HG03045 (cell line): ENCODE results near the gene KRT27.

Source experiments
- ATAC-seq: cut with Tn5 transposase; IDR thresholded peaks from one replicate; pipeline ENCODE4 v1.9.1; 2021; ENCODE audit warnings: mild to moderate bottlenecking, moderate library complexity; ENCODE audit not compliant: unreplicated experiment

Gene KRT27

GRCh38 chr17:40810494-40810893, 28.1 kb upstream of the KRT27 start:
- no peak for ATAC-seq

- no peak for ATAC-seq
These were observed 27.5 kb upstream of the KRT27 start for GRCh38 chr17:40809721-40810421.

GRCh38 chr17:40806131-40806530, 23.8 kb upstream of the KRT27 start:
- no peak for ATAC-seq

GRCh38 chr17:40803617-40804082, 21.3 kb upstream of the KRT27 start:
- no peak for ATAC-seq

- no peak for ATAC-seq
These were observed 18.8 kb upstream of the KRT27 start for GRCh38 chr17:40801157-40801556.

GRCh38 chr17:40800381-40800780, 18.0 kb upstream of the KRT27 start:
- ATAC-seq: no peak

GRCh38 chr17:40799859-40800258, 17.5 kb upstream of the KRT27 start, which contains the start of gene KRT28:
Gene KRT28 (minus strand): TSS chr17:40799959. CDS start chr17:40799893, 66 bp downstream.
- ATAC-seq: no peak

GRCh38 chr17:40796846-40797245, 14.5 kb upstream of the KRT27 start:
- ATAC-seq: no peak

GRCh38 chr17:40795019-40795667, 12.8 kb upstream of the KRT27 start:
- ATAC-seq: no peak

GRCh38 chr17:40794466-40794865, 12.1 kb upstream of the KRT27 start:
- ATAC-seq: no peak

- ATAC-seq: no peak
These were observed 11.5 kb upstream of the KRT27 start for GRCh38 chr17:40793832-40794231.

- no peak for ATAC-seq
These were observed 9.6 kb upstream of the KRT27 start for GRCh38 chr17:40791787-40792436.

- no peak for ATAC-seq
These were observed 8.8 kb upstream of the KRT27 start for GRCh38 chr17:40791111-40791510.

GRCh38 chr17:40779181-40779909, 3.0 kb downstream of the KRT27 start:
- ATAC-seq: no peak

GRCh38 chr17:40778461-40778860, 3.9 kb downstream of the KRT27 start:
- no peak for ATAC-seq

GRCh38 chr17:40777971-40778370, 4.4 kb downstream of the KRT27 start:
- no peak for ATAC-seq

- no peak for ATAC-seq
These were observed 4.9 kb downstream of the KRT27 start for GRCh38 chr17:40777459-40777858.

GRCh38 chr17:40775945-40776344, 6.4 kb downstream of the KRT27 start:
- ATAC-seq: no peak

- ATAC-seq: no peak
These were observed 10.2 kb downstream of the KRT27 start, which contains the start of gene KRT26 for GRCh38 chr17:40772101-40772500. Gene KRT26 (minus strand): TSS chr17:40772201. CDS start chr17:40772113, 88 bp downstream.

GRCh38 chr17:40765657-40766056, 16.7 kb downstream of the KRT27 start:
- ATAC-seq: no peak

GRCh38 chr17:40763752-40764151, 18.6 kb downstream of the KRT27 start:
- no peak for ATAC-seq
